Measurements from ENCODE around the gene TBC1D30. TPM values are rescaled to one million over a fixed set of nuclear protein-coding genes. Genes with fewer than 3 reads are reported as not detected.

TBC1D30 gene
- total and polyA plus RNA-seq, 9 donors, result 0.98 to 2.5 (median 1.4) TPM

DNA sequence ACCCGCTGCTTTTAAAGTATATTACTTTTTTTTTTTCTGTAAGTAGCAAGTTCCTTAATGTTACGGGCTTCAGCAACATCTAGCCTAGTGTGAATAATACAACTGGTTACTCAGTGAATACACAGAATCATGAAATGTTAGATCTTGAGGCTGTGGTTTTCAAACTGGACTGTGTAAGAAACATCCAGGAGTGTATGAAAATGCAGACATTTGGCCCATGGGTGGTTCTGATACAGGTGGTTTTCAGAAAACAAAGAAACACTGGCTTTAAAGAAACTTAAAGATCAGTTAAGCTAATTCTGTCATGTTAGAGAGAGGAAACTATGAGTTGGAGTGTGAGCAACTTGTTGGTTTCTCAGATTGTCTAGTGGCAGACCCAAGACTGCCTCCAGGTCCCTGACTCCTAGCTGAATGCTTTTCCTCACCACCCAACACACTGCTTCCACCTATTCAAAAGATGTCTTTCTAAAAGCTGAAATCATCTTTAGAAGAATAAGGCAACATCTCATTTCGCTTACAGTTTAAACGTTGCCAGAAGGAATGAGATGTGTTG, 36.1 kb downstream of the TBC1D30 start:
- no peak for DNase-seq

DNA sequence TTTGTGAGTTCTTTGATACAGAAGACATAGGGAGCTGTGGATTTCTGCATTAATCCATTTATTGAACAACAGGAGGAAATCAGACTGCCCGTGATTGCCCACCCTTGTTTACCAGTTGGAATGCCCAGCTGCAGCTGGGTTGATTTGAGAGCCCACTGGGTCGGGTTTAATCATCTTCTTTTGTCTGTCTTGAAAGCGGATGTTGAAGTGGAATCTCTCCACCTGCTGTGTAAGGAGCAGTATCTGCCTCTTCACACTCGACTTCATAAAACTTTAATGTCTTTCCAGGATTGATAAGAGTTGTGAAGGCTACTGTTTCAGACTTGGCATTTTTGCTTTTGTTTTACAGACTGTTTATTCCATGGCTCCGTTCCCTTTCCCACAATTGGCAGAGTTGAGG, 39.9 kb downstream of the TBC1D30 start:
- 63% methylated on average over 1 of the region's 5 CpGs for WGBS (ENCODE audit: insufficient coverage)
- Histone ChIP-seq H3K4me3 (ENCODE audit: low read length) (no peak overlapping the region), H3K4me1 (ENCODE audit: control insufficient read depth, insufficient read depth, low read length) (no peaks in the 10 kb centered on the region), H3K9me3 (replicated peaks; ENCODE audit: control insufficient read depth, low read depth, low read length) (no peaks in the 10 kb centered on the region), H3K36me3 (ENCODE audit: control insufficient read depth, insufficient read depth, low read length) (no peaks in the 10 kb centered on the region), H3K27ac (ENCODE audit: low read length) (no peak overlapping the region), H3K27me3 (ENCODE audit: control insufficient read depth, insufficient read depth, low read length) (no peaks in the 10 kb centered on the region)
- no peak for DNase-seq

More for the DNA sequence above, 36.1 kb downstream of the TBC1D30 start:
- H3K4me3 ChIP-seq (ENCODE audit: low read length), result no peak overlapping the region
- WGBS (ENCODE audit: insufficient coverage), result 86% methylated on average over 1 of the region's 4 CpGs
- H3K9me3 ChIP-seq (replicated peaks; ENCODE audit: control insufficient read depth, low read depth, low read length), result no peaks in the 10 kb centered on the region
- no peak overlapping the region for H3K27ac ChIP-seq (ENCODE audit: low read length)
- H3K27me3 ChIP-seq (ENCODE audit: control insufficient read depth, insufficient read depth, low read length), result no peaks in the 10 kb centered on the region
- H3K36me3 ChIP-seq (ENCODE audit: control insufficient read depth, insufficient read depth, low read length), result no peaks in the 10 kb centered on the region
- H3K4me1 ChIP-seq (ENCODE audit: control insufficient read depth, insufficient read depth, low read length), result no peaks in the 10 kb centered on the region

DNA sequence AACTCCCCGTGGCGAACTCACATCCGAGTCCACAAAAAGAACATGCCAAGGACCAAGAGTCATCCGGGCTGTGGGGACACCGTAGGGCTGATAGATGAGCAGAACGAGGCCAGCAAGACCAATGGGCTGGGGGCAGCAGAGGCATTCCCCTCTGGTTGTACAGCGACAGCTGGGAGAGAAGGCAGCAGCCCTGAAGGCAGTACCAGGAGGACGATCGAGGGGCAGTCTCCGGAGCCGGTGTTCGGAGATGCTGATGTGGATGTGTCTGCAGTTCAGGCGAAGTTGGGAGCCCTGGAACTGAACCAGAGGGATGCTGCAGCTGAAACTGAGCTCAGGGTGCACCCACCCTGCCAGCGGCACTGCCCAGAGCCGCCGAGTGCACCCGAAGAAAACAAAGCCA, 50.7 kb downstream of the TBC1D30 start:
- Histone ChIP-seq H3K4me1 (ENCODE audit: control insufficient read depth, insufficient read depth, low read length) (no peaks in the 10 kb centered on the region), H3K4me3 (ENCODE audit: low read length) (no peak overlapping the region), H3K27ac (ENCODE audit: low read length) (no peak overlapping the region), H3K36me3 (ENCODE audit: control insufficient read depth, insufficient read depth, low read length) (no peaks in the 10 kb centered on the region), H3K27me3 (ENCODE audit: control insufficient read depth, insufficient read depth, low read length) (no peaks in the 10 kb centered on the region), H3K9me3 (replicated peaks; ENCODE audit: control insufficient read depth, low read depth, low read length) (no peaks in the 10 kb centered on the region)
- DNase-seq, result no peak
- 93% methylated on average over 17 of the region's 17 CpGs for WGBS (ENCODE audit: insufficient coverage)

DNA sequence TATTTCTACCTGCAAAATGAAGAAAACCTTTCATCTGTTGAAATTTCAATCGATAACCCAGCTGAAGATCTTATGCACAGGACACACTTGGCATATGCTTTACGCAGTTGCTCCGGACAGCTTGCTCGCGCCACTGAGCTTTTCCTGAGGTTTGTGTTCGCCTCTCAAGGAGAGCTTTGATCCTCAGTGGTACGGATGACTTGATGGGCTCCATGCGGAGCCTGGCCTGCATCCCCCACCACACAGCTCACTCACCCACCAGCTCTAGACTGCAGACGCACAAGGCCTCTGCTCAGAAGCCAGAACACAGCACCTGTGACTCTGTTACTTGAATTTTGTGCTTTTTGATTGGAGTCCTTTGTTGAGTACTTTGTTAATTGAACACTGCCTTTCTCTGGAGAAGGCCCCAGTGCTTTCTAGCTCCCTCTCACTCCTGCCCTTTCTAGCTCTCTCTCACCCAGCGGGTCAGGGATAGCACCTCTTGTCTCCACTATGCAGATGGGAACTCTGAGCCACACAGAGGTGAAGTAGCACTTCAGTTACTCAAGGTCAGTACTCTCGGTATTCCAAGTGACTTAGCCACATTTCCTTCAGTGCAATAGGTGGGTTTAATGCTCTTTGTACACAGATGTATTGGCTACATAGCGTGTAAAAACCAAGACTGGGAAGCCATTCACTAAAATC, 52.1 kb downstream of the TBC1D30 start:
- Histone ChIP-seq H3K4me3 (ENCODE audit: low read length) (no peak overlapping the region), H3K4me1 (ENCODE audit: control insufficient read depth, insufficient read depth, low read length) (no peaks in the 10 kb centered on the region), H3K27me3 (ENCODE audit: control insufficient read depth, insufficient read depth, low read length) (no peaks in the 10 kb centered on the region), H3K36me3 (ENCODE audit: control insufficient read depth, insufficient read depth, low read length) (no peaks in the 10 kb centered on the region), H3K9me3 (replicated peaks; ENCODE audit: control insufficient read depth, low read depth, low read length) (no peaks in the 10 kb centered on the region), H3K27ac (ENCODE audit: low read length) (no peak overlapping the region)
- no peak for DNase-seq
- 83% methylated on average over 7 of the region's 12 CpGs for whole genome bisulfite sequencing (ENCODE audit: insufficient coverage)

DNA sequence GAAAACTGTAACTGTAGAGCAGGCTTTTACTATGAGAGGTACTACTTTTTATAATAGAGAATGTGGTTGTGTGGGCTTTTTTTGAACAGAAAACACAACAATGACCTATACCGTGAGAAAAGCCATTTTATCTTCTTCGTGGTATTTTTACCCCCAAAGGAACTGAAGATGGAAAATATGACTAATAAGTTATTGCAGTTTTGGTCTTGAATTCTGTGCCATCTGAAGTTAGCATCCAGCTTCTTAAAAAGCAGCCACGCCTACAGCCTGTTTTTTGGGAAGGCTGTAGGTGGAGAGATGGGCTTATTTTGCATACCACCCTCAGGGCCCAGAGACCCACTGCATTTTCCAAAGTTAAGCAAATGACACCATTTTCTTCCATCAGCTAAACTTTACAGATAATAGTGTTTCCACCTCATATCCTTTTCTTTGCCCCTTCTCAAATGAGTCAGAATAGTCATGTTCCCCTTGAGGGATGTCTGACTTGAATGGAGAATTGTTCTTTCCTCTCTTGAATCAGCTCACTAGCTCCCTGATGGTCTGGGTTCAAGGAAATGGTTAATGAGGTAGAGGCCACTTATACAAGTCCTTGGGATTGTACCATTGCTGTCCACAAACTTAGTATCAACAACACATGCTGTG, 53.0 kb downstream of the TBC1D30 start:
- no peak for DNase-seq
- no peaks in the 10 kb centered on the region for H3K27me3 ChIP-seq (ENCODE audit: control insufficient read depth, insufficient read depth, low read length)
- no peak overlapping the region for H3K4me3 ChIP-seq (ENCODE audit: low read length)
- no peaks in the 10 kb centered on the region for H3K4me1 ChIP-seq (ENCODE audit: control insufficient read depth, insufficient read depth, low read length)
- no peaks in the 10 kb centered on the region for H3K9me3 ChIP-seq (replicated peaks; ENCODE audit: control insufficient read depth, low read depth, low read length)
- H3K36me3 ChIP-seq (ENCODE audit: control insufficient read depth, insufficient read depth, low read length), result no peaks in the 10 kb centered on the region
- H3K27ac ChIP-seq (ENCODE audit: low read length), result no peak overlapping the region
- no CpG with 5 or more reads among the region's 3 CpGs for WGBS (ENCODE audit: insufficient coverage)

DNA sequence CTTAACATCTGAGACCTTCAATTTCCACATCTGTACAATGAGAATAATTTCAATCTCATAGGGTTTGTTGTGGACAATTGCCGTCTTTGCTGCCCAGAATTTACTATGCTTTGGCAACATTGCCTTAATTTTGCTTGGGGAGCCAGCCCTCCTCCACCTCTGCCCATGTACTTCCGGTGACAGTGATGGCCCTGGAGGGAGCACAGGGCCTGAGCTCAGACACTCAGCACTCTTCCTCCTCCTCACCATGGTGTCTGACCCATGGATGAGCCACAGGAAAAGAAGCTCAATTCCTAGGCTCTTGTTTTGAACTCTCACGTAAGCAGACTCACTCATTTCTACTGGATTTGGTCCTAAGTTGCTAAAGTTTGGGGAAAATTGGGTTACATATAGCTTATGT, 58.2 kb downstream of the TBC1D30 start:
- Histone ChIP-seq H3K9me3 (replicated peaks; ENCODE audit: control insufficient read depth, low read depth, low read length) (no peaks in the 10 kb centered on the region), H3K4me1 (ENCODE audit: control insufficient read depth, insufficient read depth, low read length) (no peaks in the 10 kb centered on the region), H3K27ac (ENCODE audit: low read length) (no peak overlapping the region), H3K27me3 (ENCODE audit: control insufficient read depth, insufficient read depth, low read length) (no peaks in the 10 kb centered on the region), H3K36me3 (ENCODE audit: control insufficient read depth, insufficient read depth, low read length) (no peaks in the 10 kb centered on the region), H3K4me3 (ENCODE audit: low read length) (no peak overlapping the region)
- 85% methylated on average over 2 of the region's 3 CpGs for WGBS (ENCODE audit: insufficient coverage)
- no peak for DNase-seq

DNA sequence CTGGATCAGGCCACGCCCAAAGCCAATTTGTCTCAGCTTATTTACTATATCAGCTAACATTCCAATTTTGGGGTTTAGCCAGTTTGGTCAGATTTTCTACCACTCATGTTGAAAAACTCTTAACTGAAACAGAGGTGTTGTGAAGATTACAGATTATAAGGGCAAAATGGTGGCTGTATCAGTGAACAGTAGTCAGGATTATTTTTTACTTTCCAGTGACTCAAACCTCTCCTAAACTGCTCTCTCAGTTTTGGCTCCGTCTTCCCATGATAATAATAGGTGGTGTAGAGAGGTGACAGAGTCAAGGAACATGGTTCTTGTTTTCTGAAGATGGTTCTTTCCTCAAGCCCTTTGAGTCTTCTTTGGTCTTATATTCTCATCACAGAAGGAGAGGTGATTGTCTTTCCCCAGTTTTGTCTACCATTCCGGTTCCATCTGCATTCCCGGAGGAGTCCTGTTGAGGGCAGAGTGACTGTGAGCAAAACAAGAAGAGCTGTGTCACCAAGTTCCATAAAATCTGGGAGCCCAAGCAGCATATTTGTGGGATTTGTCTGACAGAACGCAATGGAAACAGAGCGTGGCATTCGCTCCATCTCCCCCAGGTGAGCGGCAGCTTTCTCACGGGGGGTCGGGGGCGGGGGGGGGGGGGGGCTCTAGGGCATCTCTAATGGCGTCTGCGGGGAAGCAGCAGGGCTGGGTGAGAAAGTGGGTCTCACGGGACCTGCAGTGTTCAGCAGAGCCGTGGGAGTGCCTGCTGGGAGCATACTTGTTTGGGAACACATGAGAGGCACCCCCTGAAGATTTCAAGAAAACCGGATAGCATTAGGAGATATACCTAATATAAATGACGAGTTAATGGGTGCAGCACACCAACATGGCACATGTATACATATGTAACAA, 59.1 kb downstream of the TBC1D30 start:
- Histone ChIP-seq H3K36me3 (ENCODE audit: control insufficient read depth, insufficient read depth, low read length) (no peaks in the 10 kb centered on the region), H3K9me3 (replicated peaks; ENCODE audit: control insufficient read depth, low read depth, low read length) (no peaks in the 10 kb centered on the region), H3K4me1 (ENCODE audit: control insufficient read depth, insufficient read depth, low read length) (no peaks in the 10 kb centered on the region), H3K27ac (ENCODE audit: low read length) (no peak overlapping the region), H3K4me3 (ENCODE audit: low read length) (no peak overlapping the region), H3K27me3 (ENCODE audit: control insufficient read depth, insufficient read depth, low read length) (no peaks in the 10 kb centered on the region)
- DNase-seq, result no peak
- WGBS (ENCODE audit: insufficient coverage), result 62% methylated on average over 4 of the region's 17 CpGs

DNA sequence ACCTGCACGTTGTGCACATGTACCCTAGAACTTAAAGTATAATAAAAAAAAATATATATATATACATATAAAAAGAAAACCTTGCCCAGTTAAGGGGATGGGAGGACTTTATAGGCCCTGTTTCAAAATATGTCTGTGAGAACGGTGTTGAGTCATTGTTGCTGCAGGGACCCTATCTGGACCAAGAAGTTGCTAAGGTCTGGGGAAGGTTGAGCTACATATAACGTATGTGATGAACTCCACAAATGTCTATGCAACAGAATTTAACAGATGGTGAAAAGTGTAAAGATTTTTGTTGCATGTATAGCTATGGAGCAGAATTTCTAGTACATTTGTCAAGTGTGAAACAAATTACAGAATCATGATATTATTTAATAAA, 59.7 kb downstream of the TBC1D30 start:
- DNase-seq, result no peak
- no peaks in the 10 kb centered on the region for H3K4me1 ChIP-seq (ENCODE audit: control insufficient read depth, insufficient read depth, low read length)
- H3K4me3 ChIP-seq (ENCODE audit: low read length), result no peak overlapping the region
- H3K36me3 ChIP-seq (ENCODE audit: control insufficient read depth, insufficient read depth, low read length), result no peaks in the 10 kb centered on the region
- no peak overlapping the region for H3K27ac ChIP-seq (ENCODE audit: low read length)
- no peaks in the 10 kb centered on the region for H3K27me3 ChIP-seq (ENCODE audit: control insufficient read depth, insufficient read depth, low read length)
- no CpG with 5 or more reads among the region's 3 CpGs for WGBS (ENCODE audit: insufficient coverage)
- H3K9me3 ChIP-seq (replicated peaks; ENCODE audit: control insufficient read depth, low read depth, low read length), result no peaks in the 10 kb centered on the region

DNA sequence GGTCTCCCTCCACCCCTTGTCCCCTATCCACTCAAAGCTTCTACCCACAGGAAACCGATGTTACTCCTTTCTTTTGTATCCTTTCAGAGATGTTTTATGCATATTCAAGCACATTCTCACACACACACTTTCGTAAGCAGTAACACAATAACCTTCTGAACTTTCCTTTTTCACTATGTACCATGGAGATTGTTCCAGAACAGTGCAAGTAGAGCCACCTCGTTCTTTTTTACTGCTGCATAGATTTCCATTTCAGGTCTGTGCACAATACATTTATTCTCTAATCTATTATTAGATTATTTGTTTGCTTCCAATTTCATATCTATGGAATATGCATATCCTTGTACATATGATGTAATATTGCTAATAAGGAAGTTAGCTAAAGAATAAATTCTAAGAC, 60.3 kb downstream of the TBC1D30 start:
- no peak for DNase-seq
- no peaks in the 10 kb centered on the region for H3K4me1 ChIP-seq (ENCODE audit: control insufficient read depth, insufficient read depth, low read length)
- no peaks in the 10 kb centered on the region for H3K27me3 ChIP-seq (ENCODE audit: control insufficient read depth, insufficient read depth, low read length)
- H3K27ac ChIP-seq (ENCODE audit: low read length), result no peak overlapping the region
- WGBS (ENCODE audit: insufficient coverage), result 90% methylated on average over 2 of the region's 3 CpGs
- no peaks in the 10 kb centered on the region for H3K36me3 ChIP-seq (ENCODE audit: control insufficient read depth, insufficient read depth, low read length)
- no peak overlapping the region for H3K4me3 ChIP-seq (ENCODE audit: low read length)
- H3K9me3 ChIP-seq (replicated peaks; ENCODE audit: control insufficient read depth, low read depth, low read length), result no peaks in the 10 kb centered on the region

All from muscle of leg (tissue), 11 donors.